Measurements from ENCODE around the gene POC1B.

POC1B gene

GRCh38 chr12:89416049-89416792 lies 109.6 kb downstream of the POC1B start:
- no peak overlapping the region for H3K27ac Mint-ChIP-seq
- H3K4me1 Mint-ChIP-seq (ENCODE audit: low read depth) = no peaks in the 10 kb centered on the region
- H3K4me3 Mint-ChIP-seq = no peak overlapping the region
- H3K27me3 Mint-ChIP-seq (ENCODE audit: low read depth) = no peaks in the 10 kb centered on the region
- no peaks in the 10 kb centered on the region for H3K9me3 Mint-ChIP-seq
- H3K36me3 Mint-ChIP-seq (ENCODE audit: low read depth) = peaks cover 16% of the 10 kb centered on the region

GRCh38 chr12:89414851-89415250 lies 111.0 kb downstream of the POC1B start:
- H3K4me1 Mint-ChIP-seq (ENCODE audit: low read depth) = no peaks in the 10 kb centered on the region
- peaks cover 12% of the 10 kb centered on the region for H3K36me3 Mint-ChIP-seq (ENCODE audit: low read depth)
- no peak overlapping the region for H3K4me3 Mint-ChIP-seq
- H3K9me3 Mint-ChIP-seq = no peaks in the 10 kb centered on the region
- no peaks in the 10 kb centered on the region for H3K27me3 Mint-ChIP-seq (ENCODE audit: low read depth)
- H3K27ac Mint-ChIP-seq = no peak overlapping the region

DNA sequence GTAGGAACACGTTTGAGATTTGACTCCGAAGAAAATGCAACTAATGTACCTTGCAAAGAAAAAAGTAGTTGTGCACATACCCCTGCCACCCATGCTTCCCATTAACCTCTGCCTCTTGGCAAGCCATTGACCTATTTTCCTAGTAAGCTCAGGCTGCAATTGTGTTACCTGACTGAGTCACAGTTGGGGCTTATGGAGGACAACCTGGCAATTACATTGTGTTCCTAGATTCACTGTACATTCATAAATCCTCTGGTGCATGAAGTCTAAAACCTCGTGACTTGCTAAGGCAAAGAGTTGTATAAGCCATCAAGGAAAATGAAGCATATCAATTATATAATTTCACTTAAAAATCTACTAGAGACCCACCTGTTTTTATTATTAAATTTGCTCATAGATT lies 111.5 kb downstream of the POC1B start:
- no peaks in the 10 kb centered on the region for H3K27me3 Mint-ChIP-seq (ENCODE audit: low read depth)

GRCh38 chr12:89413234-89413633 lies 112.6 kb downstream of the POC1B start:
- H3K27ac Mint-ChIP-seq = no peak overlapping the region
- H3K27me3 Mint-ChIP-seq (ENCODE audit: low read depth) = no peaks in the 10 kb centered on the region
- H3K4me1 Mint-ChIP-seq (ENCODE audit: low read depth) = no peaks in the 10 kb centered on the region
- H3K36me3 Mint-ChIP-seq (ENCODE audit: low read depth) = peaks cover 6% of the 10 kb centered on the region
- no peaks in the 10 kb centered on the region for H3K9me3 Mint-ChIP-seq
- no peak overlapping the region for H3K4me3 Mint-ChIP-seq

More for the DNA sequence above, 111.5 kb downstream of the POC1B start:
- Mint-ChIP-seq H3K9me3 (no peaks in the 10 kb centered on the region), H3K4me3 (no peak overlapping the region), H3K36me3 (ENCODE audit: low read depth) (peaks cover 12% of the 10 kb centered on the region), H3K27ac (no peak overlapping the region), H3K4me1 (ENCODE audit: low read depth) (no peaks in the 10 kb centered on the region)

DNA sequence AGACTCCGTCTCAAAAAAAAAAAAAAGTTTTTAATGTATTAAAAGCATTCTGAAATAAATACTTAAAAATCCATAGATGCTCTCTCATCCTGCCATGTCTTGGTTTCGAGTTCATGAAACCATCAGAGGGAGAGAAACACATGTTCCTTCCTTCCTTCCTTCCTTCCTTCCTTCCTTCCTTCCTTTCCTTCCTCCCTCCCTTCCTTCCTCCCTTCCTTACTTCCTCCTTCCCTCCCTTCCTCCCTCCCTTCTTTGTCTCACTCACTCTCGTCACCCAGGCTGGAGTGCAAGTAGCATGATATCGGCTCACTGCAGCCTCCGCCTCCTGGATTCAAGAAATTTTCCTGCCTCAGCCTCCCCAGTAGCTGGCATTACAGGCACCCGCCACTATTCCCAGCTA lies 113.2 kb downstream of the POC1B start:
- no peak overlapping the region for H3K4me3 Mint-ChIP-seq
- H3K27ac Mint-ChIP-seq = no peak overlapping the region
- H3K9me3 Mint-ChIP-seq = no peaks in the 10 kb centered on the region
- no peaks in the 10 kb centered on the region for H3K27me3 Mint-ChIP-seq (ENCODE audit: low read depth)
- H3K4me1 Mint-ChIP-seq (ENCODE audit: low read depth) = no peaks in the 10 kb centered on the region
- peaks cover 4% of the 10 kb centered on the region for H3K36me3 Mint-ChIP-seq (ENCODE audit: low read depth)

GRCh38 chr12:89411846-89412245 lies 114.0 kb downstream of the POC1B start:
- Mint-ChIP-seq H3K36me3 (ENCODE audit: low read depth) (peaks cover 3% of the 10 kb centered on the region), H3K4me3 (no peak overlapping the region), H3K4me1 (ENCODE audit: low read depth) (no peaks in the 10 kb centered on the region), H3K27me3 (ENCODE audit: low read depth) (no peaks in the 10 kb centered on the region), H3K27ac (no peak overlapping the region), H3K9me3 (no peaks in the 10 kb centered on the region)

DNA sequence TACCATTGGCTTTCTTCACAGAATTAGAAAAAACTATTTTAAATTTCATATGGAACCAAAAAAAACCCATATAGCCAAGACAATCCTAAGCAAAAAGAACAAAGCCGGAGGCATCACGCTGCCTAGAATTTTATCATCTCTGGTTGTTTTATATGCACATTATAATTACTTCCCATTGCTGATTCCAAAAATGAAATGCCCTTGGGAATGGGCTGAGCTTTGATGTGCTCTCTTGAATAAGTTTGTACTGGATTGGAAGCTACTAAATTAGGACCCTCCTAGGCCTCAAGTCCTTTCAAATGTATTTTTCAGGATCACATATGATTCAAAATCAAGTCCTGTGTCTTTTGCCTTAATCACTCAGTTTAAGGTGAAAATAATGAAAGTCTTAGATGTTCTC lies 114.6 kb downstream of the POC1B start:
- H3K4me1 Mint-ChIP-seq (ENCODE audit: low read depth) = no peaks in the 10 kb centered on the region
- H3K9me3 Mint-ChIP-seq = no peaks in the 10 kb centered on the region
- peaks cover 3% of the 10 kb centered on the region for H3K36me3 Mint-ChIP-seq (ENCODE audit: low read depth)
- H3K4me3 Mint-ChIP-seq = no peak overlapping the region
- H3K27ac Mint-ChIP-seq = no peak overlapping the region
- H3K27me3 Mint-ChIP-seq (ENCODE audit: low read depth) = no peaks in the 10 kb centered on the region

DNA sequence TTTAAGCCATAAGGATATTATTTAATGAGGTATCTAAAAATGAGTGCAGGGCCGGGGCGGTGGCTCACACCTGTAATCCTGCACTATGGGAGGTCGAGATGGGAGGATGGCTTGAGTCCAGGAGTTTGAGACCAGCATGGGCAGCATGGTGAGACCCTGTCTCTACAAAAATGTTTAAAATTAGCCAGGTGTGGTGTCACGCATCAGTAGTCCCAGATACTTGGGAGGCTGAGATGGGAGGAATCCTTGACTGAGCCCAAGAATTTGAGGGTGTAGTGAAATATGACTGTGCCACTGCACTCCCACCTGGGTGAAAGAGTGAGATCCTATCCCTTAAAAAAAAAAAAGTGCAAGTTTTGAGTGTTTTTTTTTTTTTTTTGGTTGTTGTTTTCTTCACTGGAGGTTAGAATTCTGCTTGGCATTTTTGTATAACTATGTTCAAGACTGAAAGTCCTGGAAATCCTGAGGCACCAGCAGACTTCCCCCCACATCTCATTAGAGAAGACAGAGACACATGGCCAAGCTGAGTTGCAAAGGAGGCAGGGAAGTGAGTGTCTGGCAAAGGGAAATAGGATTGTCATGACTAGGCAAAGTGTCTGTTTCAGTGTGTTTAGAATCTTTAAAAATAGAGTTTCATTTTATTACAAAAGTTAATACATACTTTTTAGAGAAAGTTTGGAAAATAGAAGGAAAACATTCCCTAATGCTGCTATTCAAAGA lies 120.1 kb downstream of the POC1B start:
- H3K36me3 Mint-ChIP-seq (ENCODE audit: low read depth) = peaks cover 13% of the 10 kb centered on the region
- peaks cover 6% of the 10 kb centered on the region for H3K9me3 Mint-ChIP-seq
- H3K4me1 Mint-ChIP-seq (ENCODE audit: low read depth) = peaks cover 4% of the 10 kb centered on the region
- H3K4me3 Mint-ChIP-seq = no peak overlapping the region
- H3K27ac Mint-ChIP-seq = no peak overlapping the region
- H3K27me3 Mint-ChIP-seq (ENCODE audit: low read depth) = no peaks in the 10 kb centered on the region

GRCh38 chr12:89401433-89402058 lies 124.3 kb downstream of the POC1B start:
- H3K27me3 Mint-ChIP-seq (ENCODE audit: low read depth) = no peaks in the 10 kb centered on the region
- no peak overlapping the region for H3K4me3 Mint-ChIP-seq
- H3K9me3 Mint-ChIP-seq = peaks cover 6% of the 10 kb centered on the region
- no peak overlapping the region for H3K27ac Mint-ChIP-seq
- peaks cover 13% of the 10 kb centered on the region for H3K36me3 Mint-ChIP-seq (ENCODE audit: low read depth)
- H3K4me1 Mint-ChIP-seq (ENCODE audit: low read depth) = peaks cover 13% of the 10 kb centered on the region

DNA sequence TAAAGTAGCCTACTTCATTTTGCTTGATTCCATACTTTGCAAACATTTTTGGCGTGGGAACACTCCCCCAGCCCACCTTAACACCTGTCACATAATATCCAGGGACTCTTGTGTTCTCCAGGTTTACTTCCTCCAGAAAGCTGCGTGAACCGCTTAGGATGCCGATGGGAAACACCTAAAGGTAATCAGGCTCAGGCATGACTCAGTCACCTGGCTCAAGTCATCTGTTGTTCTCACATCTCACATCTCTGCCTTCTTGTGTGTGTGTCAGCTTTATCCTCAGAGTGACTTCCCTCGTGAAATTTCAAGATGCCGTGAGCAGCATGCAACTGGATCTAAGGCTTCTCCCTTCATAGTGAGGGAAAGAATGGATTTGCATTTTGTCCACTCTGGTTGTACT lies 125.4 kb downstream of the POC1B start:
- no peak overlapping the region for H3K4me3 Mint-ChIP-seq
- no peak overlapping the region for H3K27ac Mint-ChIP-seq
- H3K36me3 Mint-ChIP-seq (ENCODE audit: low read depth) = peaks cover 17% of the 10 kb centered on the region
- peaks cover 13% of the 10 kb centered on the region for H3K4me1 Mint-ChIP-seq (ENCODE audit: low read depth)
- no peaks in the 10 kb centered on the region for H3K27me3 Mint-ChIP-seq (ENCODE audit: low read depth)
- peaks cover 6% of the 10 kb centered on the region for H3K9me3 Mint-ChIP-seq

- no peak overlapping the region for H3K4me3 Mint-ChIP-seq
These were observed 130.1 kb downstream of the POC1B start for GRCh38 chr12:89395712-89396111.

GRCh38 chr12:89393551-89394121 lies 132.2 kb downstream of the POC1B start:
- Mint-ChIP-seq H3K27me3 (ENCODE audit: low read depth) (no peaks in the 10 kb centered on the region), H3K27ac (no peak overlapping the region), H3K4me1 (ENCODE audit: low read depth) (peaks cover 35% of the 10 kb centered on the region), H3K4me3 (no peak overlapping the region), H3K36me3 (ENCODE audit: low read depth) (peaks cover 10% of the 10 kb centered on the region), H3K9me3 (no peaks in the 10 kb centered on the region)

More at GRCh38 chr12:89395712-89396111, 130.1 kb downstream of the POC1B start:
- peaks cover 11% of the 10 kb centered on the region for H3K36me3 Mint-ChIP-seq (ENCODE audit: low read depth)
- H3K9me3 Mint-ChIP-seq = no peaks in the 10 kb centered on the region
- no peak overlapping the region for H3K27ac Mint-ChIP-seq
- no peaks in the 10 kb centered on the region for H3K27me3 Mint-ChIP-seq (ENCODE audit: low read depth)
- H3K4me1 Mint-ChIP-seq (ENCODE audit: low read depth) = peaks cover 25% of the 10 kb centered on the region

GRCh38 chr12:89392391-89392790 lies 133.5 kb downstream of the POC1B start:
- peaks cover 8% of the 10 kb centered on the region for H3K36me3 Mint-ChIP-seq (ENCODE audit: low read depth)
- H3K27ac Mint-ChIP-seq = no peak overlapping the region
- no peaks in the 10 kb centered on the region for H3K27me3 Mint-ChIP-seq (ENCODE audit: low read depth)
- H3K4me3 Mint-ChIP-seq = no peak overlapping the region
- H3K9me3 Mint-ChIP-seq = no peaks in the 10 kb centered on the region
- peaks cover 28% of the 10 kb centered on the region for H3K4me1 Mint-ChIP-seq (ENCODE audit: low read depth)

DNA sequence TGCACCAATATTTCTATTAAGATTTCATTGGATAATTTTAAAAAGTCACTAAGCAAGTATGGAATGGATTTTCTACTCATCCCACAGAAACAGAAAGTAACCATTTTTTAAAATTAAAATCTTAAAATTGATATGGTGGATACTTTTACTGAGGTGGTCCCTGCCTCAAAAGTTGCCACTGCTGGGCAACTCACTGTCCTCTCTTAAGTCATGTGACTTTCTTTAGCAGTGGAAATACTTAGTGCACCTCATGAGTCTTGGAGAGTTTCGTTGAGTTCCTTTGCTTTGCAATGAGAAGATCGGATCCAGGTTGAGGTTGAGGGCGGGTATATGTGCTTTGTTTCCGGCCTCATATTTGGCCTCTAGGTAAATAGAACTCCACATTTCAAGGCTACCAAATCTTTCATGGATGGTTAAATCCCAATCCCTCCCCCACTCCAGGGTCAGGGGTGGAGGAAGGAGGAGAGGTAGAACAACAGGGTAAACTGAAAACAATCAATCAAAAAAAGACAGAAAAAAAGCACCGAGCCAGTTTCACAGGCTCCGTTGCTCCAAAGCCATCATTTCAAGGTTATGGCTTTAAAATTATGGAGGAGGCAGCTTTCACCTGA lies 134.0 kb downstream of the POC1B start:
- no peak overlapping the region for H3K27ac Mint-ChIP-seq
- no peak overlapping the region for H3K4me3 Mint-ChIP-seq
- H3K27me3 Mint-ChIP-seq (ENCODE audit: low read depth) = no peaks in the 10 kb centered on the region
- H3K4me1 Mint-ChIP-seq (ENCODE audit: low read depth) = peaks cover 27% of the 10 kb centered on the region
- no peaks in the 10 kb centered on the region for H3K9me3 Mint-ChIP-seq
- H3K36me3 Mint-ChIP-seq (ENCODE audit: low read depth) = peaks cover 8% of the 10 kb centered on the region

Data from T-helper 1 cell treated with Interleukin-12 subunit alpha and Interleukin-12 subunit beta and Interleukin-4 antibody, amounts not matched to agents 30 μg/mL and 1 μg/mL, for 36 hours (primary cell).